Liver (tissue), 9 donors: ENCODE results near the gene PLEKHG4. TPM values are rescaled to one million over a fixed set of nuclear protein-coding genes. Genes with fewer than 3 reads are reported as not detected.

Experiments used
- DNase-seq: peaks from one replicate; pipeline ENCODE4 v3.0.0-alpha.2; 2017; ENCODE audit warnings: low spot score
- H3K27ac ChIP-seq, 2 donors: one replicate each; pipeline ENCODE4 v1.7.0; 2013; ENCODE audit warnings: inconsistent platforms in 2 of 2, low read length in 2 of 2, control low read depth in 1 of 2, low read depth in 1 of 2, mild to moderate bottlenecking in 1 of 2
- H3K27me3 ChIP-seq, 4 donors: one replicate each; pipeline versions ENCODE4 v1.6.1 to v1.7.0; 2013; ENCODE audit warnings: low read length in 3 of 4, inconsistent platforms in 1 of 4, mild to moderate bottlenecking in 1 of 4, moderate library complexity in 1 of 4; ENCODE audit not compliant: control insufficient read depth in 4 of 4, insufficient read depth in 4 of 4
- H3K36me3 ChIP-seq, 4 donors: one replicate each; pipeline versions ENCODE4 v1.6.1 to v1.7.0; 2013; ENCODE audit warnings: low read length in 3 of 4, mild to moderate bottlenecking in 3 of 4, low read depth in 1 of 4, moderate library complexity in 1 of 4; ENCODE audit not compliant: control insufficient read depth in 4 of 4, insufficient read depth in 3 of 4
- H3K4me1 ChIP-seq, 4 donors: one replicate each; pipeline versions ENCODE4 v1.6.1 to v1.7.0; 2013; ENCODE audit warnings: low read length in 3 of 4, mild to moderate bottlenecking in 3 of 4, moderate library complexity in 1 of 4; ENCODE audit not compliant: control insufficient read depth in 4 of 4, insufficient read depth in 4 of 4
- H3K4me3 ChIP-seq, 3 donors: one replicate each; pipeline versions ENCODE4 v1.6.1 to v1.7.0; 2013; ENCODE audit warnings: low read length in 3 of 3, control low read depth in 1 of 3, low read depth in 1 of 3, mild to moderate bottlenecking in 1 of 3
- H3K9ac ChIP-seq, 2 donors: one replicate each; pipeline ENCODE4 v1.7.0; 2013; ENCODE audit warnings: low read length in 2 of 2, mild to moderate bottlenecking in 2 of 2, moderate library complexity in 2 of 2, control low read depth in 1 of 2, low read depth in 1 of 2
- H3K9me3 ChIP-seq, 4 donors: one replicate each; pipeline versions ENCODE4 v1.6.1 to v1.7.0; 2013; ENCODE audit warnings: low read length in 3 of 4; ENCODE audit not compliant: control insufficient read depth in 4 of 4
- ATF3 ChIP-seq: IDR thresholded peaks from 2 replicates; pipeline ENCODE4 v1.6.1; 2016; ENCODE audit warnings: antibody characterized with exemption
- EGR1 ChIP-seq, 2 donors: IDR thresholded peaks; 2 replicates each; pipeline ENCODE4 v1.6.1; 2016 to 2018; ENCODE audit warnings: antibody characterized with exemption in 2 of 2, low read depth in 2 of 2
- FOXA1 ChIP-seq: IDR thresholded peaks from 2 replicates; pipeline ENCODE4 v1.6.1; 2016; ENCODE audit warnings: antibody characterized with exemption
- FOXA2 ChIP-seq: IDR thresholded peaks from 2 replicates; pipeline ENCODE4 v1.6.1; 2016; ENCODE audit warnings: antibody characterized with exemption
- GABPA ChIP-seq, 2 donors: IDR thresholded peaks in 1 of 2; conservative IDR thresholded peaks in 1 of 2; 2 replicates each; pipeline ENCODE4 v1.6.1; 2016; ENCODE audit warnings: antibody characterized with exemption in 2 of 2, mild to moderate bottlenecking in 1 of 2, moderate library complexity in 1 of 2
- HNF4G ChIP-seq: IDR thresholded peaks from 2 replicates; pipeline ENCODE4 v1.6.1; 2016; ENCODE audit warnings: antibody characterized with exemption
- JUND ChIP-seq, 2 donors: IDR thresholded peaks; 2 replicates each; pipeline ENCODE4 v1.6.1; 2016; ENCODE audit warnings: antibody characterized with exemption in 2 of 2
- MAX ChIP-seq: IDR thresholded peaks from 2 replicates; pipeline ENCODE4 v1.6.1; 2016; ENCODE audit warnings: antibody characterized with exemption
- NR2F2 ChIP-seq: IDR thresholded peaks from 2 replicates; pipeline ENCODE4 v1.6.1; 2016; ENCODE audit warnings: antibody characterized with exemption
- RAD21 ChIP-seq, 2 donors: IDR thresholded peaks; 2 replicates each; pipeline ENCODE4 v1.6.1; 2016; ENCODE audit warnings: antibody characterized with exemption in 2 of 2, mild to moderate bottlenecking in 2 of 2
- REST ChIP-seq: IDR thresholded peaks from 2 replicates; pipeline ENCODE4 v1.6.1; 2016; ENCODE audit warnings: antibody characterized with exemption, mild to moderate bottlenecking
- RXRA ChIP-seq, 2 donors: IDR thresholded peaks; 2 replicates each; pipeline ENCODE4 v1.6.1; 2017 to 2018; ENCODE audit warnings: antibody characterized with exemption in 2 of 2, mild to moderate bottlenecking in 1 of 2
- SP1 ChIP-seq: IDR thresholded peaks from 2 replicates; pipeline ENCODE4 v1.6.1; 2018; ENCODE audit warnings: antibody characterized with exemption, mild to moderate bottlenecking
- TAF1 ChIP-seq: conservative IDR thresholded peaks from 2 replicates; pipeline ENCODE4 v1.6.1; 2016; ENCODE audit warnings: antibody characterized with exemption, mild to moderate bottlenecking
- YY1 ChIP-seq: IDR thresholded peaks from 2 replicates; pipeline ENCODE4 v1.6.1; 2016; ENCODE audit warnings: antibody characterized with exemption, mild to moderate bottlenecking
- ZBTB33 ChIP-seq: IDR thresholded peaks from 2 replicates; pipeline ENCODE4 v1.6.1; 2016; ENCODE audit warnings: antibody characterized with exemption
- WGBS: extraction: QIAGEN DNeasy Blood & Tissue Kit; methylation state at CpG from one replicate; pipeline ENCODE4 v1.1.7; 2013; 5-methylcytosine and 5-hydroxymethylcytosine counted together
- polyA plus RNA-seq, 2 donors: library from polyadenylated mRNA; stranded (reverse) in 1 of 2; unstranded in 1 of 2; fragments of 200-250 nt in 1 of 2; fragments of >200 nt in 1 of 2; fragmentation: Nextera tagmentation in 1 of 2; extraction: Ambion mirVana in 1 of 2; gene quantifications; one replicate each; pipeline versions ENCODE4 v1.2.1 to v1.2.3, GENCODE V29; 2013 to 2015
- total RNA-seq, 2 donors: library from RNA; depleted of rRNA; stranded (reverse); fragments of >200 nt; gene quantifications; one replicate each; pipeline ENCODE4 v1.2.3, GENCODE V29; 2014
- donor health status: healthy.
- donor health status: healthy.
- donor health status: healthy.
- donor health status: healthy.
- donor health status: healthy.

The PLEKHG4 gene
- total and polyA plus RNA-seq, 4 donors = 0.21 to 2.6 (median 0.68) TPM

- Histone ChIP-seq H3K27ac (no peak overlapping the region), H3K4me3 (no peak overlapping the region), H3K9me3 (no peaks in the 10 kb centered on the region), H3K36me3 (no peaks in the 10 kb centered on the region), H3K27me3 (no peaks in the 10 kb centered on the region), H3K9ac (no peak overlapping the region), H3K4me1 (no peaks in the 10 kb centered on the region)
- WGBS = 91% methylated on average over 8 of the region's 8 CpGs
- TF ChIP-seq JUND (IDR thresholded peaks at IDR 0.05) (no peak), RXRA (IDR thresholded peaks at IDR 0.05) (no peak), FOXA1 (no peak), SP1 (no peak), NR2F2 (no peak), HNF4G (no peak), GABPA (IDR thresholded peaks at IDR 0.05 in 1 of 2, conservative IDR thresholded peaks at IDR 0.05 in 1 of 2) (no peak), FOXA2 (no peak), ZBTB33 (no peak), REST (no peak), YY1 (no peak), MAX (no peak), EGR1 (IDR thresholded peaks at IDR 0.05; ENCODE audit: low read depth in 2 of 2) (no peak), ATF3 (no peak), RAD21 (IDR thresholded peaks at IDR 0.05) (no peak)
- no peak for DNase-seq
These were observed 23.6 kb downstream of the PLEKHG4 start for GRCh38 chr16:67302970-67303369.

- Histone ChIP-seq H3K27ac (no peak overlapping the region), H3K4me1 (no peaks in the 10 kb centered on the region), H3K4me3 (no peak overlapping the region), H3K36me3 (no peaks in the 10 kb centered on the region), H3K9ac (no peak overlapping the region), H3K27me3 (no peaks in the 10 kb centered on the region), H3K9me3 (no peaks in the 10 kb centered on the region)
- 92% methylated on average over 1 of the region's 1 CpG for WGBS
- no peak for TF ChIP-seq TAF1
- no peak for DNase-seq
These were observed 24.7 kb downstream of the PLEKHG4 start for GRCh38 chr16:67304020-67304419.
